NCI-H1694 (cell line): Measurements from ENCODE around the gene NAALADL2.

Experiments used
- DNase-seq: peaks from one replicate; lab custom pipeline; 2025; lab: John Stamatoyannopoulos, UW

The NAALADL2 gene

DNA sequence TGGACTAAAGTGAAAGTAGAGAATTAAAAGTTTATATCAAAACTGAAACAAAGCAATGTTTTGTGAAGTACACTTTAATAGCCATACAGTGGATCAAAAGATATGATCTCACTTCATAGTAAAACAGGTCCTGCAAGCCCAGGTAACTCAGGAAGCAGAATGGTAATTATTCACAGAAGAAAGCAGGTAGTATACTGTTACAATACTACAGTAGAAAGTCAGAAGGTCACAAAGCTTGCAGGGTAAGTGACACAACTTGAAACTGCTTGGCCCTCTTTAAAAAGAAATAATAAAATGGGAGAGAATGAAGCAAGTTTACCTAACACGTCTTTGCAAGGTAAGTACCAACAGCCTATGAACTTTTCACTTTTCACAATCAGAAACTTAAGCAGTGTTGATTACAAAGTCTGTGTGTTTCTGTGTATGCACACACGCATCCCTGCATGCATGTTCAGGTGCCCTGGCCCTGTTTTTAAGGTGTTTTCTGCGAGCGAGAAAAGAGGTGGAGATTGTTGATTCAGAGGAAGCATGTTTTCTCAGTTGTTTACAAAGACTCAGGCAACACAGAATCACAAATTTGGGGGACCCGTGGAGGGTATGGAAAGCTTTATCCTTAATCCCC, at the start of gene NAALADL2:
Gene NAALADL2 (plus strand): TSS at position 221 of the 622 bp plus-strand sequence.
- DNase-seq, result no peak

DNA sequence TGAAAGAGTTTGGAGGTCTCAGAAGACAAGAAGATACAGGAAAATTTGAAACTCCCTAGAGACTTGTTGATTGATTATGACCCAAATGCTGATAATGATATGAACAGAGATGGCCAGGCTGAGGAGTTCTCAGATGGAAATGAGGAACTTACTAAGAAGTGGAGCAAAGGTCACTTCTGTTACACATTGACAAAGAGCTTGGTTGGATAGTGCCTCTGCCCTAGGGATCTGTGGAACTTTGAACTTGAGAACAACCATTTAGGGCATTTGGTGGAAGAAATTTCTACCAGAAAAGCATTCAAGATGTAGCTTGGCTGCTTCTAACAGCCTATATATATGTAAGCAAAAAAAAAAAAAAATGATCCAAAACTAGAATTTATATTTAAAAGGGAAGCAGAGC, 48.9 kb upstream of the NAALADL2 start:
- DNase-seq, result no peak

DNA sequence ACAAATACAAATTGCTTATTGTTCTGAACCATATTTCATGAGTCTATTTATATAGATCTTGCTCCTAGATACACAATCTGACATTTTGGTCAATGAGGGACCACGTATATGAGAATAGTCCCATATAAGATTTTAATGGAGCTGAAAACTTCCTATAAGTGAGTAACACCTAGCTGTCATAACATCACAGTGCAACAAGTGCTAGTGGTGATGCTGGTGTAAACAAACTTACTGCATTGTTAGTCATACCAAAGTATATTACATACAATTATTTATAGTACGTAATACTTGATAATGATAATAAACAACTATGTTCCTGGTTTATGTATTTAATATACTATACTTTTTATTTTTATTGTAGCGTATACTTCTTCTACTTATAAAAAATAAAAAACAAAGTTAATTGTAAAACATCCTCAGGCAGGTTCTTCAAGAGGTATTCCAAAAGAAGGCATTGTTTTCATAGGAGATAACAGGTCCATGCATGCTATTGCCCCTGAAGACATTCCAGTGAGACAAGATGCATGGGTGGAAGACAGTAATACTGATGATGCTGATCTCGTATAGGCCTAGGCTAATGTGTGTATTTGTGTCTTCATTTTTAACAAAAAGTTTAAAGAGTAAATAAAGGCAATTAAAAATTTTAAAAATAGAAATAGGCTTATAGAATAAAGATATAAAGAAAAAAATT, 46.8 kb upstream of the NAALADL2 start:
- DNase-seq, result no peak

DNA sequence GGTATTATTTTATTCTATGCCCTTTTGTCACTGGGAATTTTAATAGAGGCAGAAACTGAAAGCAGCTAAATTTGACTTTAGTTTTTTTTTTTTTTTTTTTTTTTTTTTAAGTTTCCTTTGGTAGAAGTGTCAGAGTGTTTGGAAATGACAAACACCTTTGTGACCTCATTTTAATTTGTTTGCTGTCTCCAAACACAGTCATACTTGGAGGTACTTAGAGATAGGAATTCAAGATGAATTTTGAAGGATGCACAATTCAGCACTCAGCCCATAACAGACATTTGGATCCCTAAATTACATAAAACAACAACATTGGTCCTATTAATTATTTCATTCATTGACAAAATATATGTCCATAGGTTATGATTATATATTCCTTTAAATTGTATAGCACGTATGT, 43.4 kb upstream of the NAALADL2 start:
- DNase-seq, result no peak

DNA sequence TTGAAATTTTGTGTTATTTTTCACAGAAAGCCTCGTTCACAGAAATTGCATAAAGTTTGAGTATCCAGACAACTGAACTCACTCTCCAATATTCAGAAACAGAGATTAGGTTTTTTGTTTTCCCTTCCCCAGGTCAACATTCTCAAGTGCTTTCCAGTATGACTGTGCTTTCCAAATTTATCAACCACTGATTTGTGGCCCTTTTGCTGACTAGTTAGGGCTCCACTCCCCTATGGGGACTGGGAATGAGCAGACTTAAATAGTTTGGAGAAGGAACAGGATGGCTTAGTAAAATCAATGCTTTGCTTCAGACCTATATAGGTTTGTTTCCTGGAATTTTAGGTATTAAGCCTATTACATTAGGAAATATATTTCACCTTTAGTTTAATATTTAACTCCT, 38.2 kb upstream of the NAALADL2 start:
- no peak for DNase-seq

DNA sequence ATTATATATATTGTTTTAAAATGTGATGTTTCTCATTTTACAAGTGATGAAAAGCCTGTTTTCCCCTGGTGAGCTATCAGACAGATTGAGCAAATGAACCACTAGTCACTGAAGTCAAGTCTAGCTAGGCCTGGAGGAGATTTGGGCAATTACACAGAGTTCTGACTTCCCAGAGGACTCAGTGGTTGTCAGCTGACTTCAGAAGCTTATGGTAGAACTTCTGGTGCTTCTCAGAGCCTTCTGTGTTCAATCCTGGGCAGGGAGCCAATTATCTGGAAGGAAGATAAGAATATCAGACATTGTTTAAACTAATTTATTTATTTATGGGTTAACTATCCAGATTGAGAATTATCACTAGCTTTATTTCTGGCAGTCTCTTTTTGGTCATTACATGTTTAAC, 37.7 kb upstream of the NAALADL2 start:
- peak; percentile 12 for DNase-seq

DNA sequence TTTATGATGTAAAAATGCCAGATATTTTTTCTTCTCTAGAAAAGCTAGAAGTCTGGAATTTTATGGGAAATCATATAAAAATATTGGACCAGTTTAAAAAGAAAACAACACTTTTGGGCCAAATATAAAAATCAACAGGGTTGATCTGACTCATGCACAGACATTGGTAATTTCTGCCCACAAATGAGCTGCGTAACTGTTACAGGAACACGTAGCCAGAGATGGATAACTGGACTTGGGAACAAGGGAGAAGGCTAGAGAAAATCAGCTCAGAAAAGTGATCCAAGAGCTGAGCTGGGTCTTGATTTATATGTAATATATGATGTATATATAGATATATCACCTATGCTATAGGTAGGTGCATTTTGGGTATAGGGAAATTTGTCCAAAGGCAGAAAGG, 36.8 kb upstream of the NAALADL2 start:
- DNase-seq, result no peak

DNA sequence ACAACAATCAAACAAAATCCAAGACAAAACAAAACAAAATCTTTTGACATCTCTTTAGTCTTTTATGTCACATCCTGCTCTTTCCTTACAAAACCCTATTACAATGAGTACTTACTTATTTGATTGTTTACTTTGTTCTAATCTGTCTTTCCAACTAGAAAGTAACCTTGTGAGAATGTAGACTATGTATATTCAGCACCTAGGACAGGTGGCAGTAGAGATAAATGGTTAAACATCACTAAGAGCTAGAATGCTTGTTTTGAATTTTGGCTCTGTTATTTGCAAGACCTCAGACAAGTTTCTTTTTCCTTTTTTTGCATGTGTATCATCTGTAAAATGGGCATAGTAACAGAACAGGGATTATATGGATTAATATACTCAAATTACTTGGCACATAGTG, 33.1 kb upstream of the NAALADL2 start:
- no peak for DNase-seq

DNA sequence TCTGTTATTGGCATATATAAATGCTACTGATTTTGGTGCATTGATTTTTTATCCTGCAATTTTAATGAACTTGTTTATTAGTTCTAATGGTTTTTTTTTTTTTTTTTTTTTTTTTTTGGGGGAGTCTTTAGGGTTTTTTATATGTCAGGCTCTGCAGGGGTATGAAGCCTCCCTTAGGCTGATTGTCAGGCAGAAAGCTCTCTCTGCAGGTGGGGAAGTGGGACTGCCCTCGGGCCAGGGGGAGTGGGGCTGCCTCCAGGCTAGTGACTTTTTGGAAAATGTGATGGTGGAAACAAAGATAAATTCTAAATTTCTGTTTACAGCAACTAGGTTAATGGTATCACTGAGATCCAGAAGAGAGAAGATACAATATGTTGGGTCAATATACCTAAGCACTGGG, 14.4 kb upstream of the NAALADL2 start:
- no peak for DNase-seq

DNA sequence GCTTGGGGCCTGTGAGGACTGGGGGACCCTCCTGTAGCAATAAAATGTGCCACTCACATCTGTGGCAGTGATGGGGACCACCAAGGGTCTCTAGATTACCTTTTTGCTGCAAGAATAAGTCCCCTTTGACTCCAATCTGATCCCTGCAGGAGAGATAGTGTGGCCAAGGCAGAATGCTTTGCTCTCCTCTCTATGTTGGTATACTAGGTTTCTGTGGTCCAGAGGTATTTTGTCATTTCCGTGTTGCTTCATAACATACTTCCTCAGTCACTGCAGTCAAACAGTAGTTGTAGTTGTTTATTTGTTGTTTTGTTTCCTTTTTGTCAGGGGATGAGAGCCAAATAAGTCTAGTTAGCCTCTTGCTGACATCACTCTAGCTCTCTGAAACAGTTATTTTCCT, 13.1 kb upstream of the NAALADL2 start:
- no peak for DNase-seq

DNA sequence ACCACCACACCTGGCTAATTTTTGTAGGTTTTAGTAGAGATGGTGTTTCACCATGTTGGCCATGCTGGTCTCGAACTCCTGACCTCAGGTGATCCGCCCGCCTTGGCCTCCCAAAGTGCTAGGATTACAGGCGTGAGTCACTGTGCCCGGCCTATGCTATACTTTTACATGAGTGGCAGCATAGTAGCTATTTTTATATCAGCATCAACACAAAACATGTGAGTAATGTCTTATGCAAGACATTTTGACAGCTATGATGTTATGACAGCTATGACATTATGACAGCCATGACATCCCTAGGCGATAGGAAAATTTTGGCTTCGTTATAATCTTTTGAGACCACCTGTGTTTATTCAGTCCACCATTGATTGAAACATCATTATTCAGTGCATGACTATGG, 4.1 kb upstream of the NAALADL2 start:
- DNase-seq, result no peak

DNA sequence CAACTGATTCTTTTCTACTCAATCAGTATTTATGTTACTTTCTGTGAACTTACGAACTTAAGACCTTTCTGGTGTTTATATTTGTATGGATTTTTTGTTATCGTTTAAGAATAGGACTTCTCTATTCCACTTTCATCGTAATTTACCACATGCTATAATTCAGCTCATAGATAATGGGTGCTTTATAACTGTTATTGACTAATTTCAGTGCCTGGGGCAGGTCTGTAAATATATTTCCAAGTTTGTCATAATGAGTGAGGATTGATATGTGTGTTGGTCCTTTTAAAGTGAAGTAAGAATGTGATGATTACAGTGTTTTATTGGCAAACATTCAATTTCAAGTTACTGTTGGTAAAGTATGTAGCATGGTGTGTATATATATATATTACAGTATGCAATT, 1.8 kb upstream of the NAALADL2 start:
- DNase-seq, result no peak

DNA sequence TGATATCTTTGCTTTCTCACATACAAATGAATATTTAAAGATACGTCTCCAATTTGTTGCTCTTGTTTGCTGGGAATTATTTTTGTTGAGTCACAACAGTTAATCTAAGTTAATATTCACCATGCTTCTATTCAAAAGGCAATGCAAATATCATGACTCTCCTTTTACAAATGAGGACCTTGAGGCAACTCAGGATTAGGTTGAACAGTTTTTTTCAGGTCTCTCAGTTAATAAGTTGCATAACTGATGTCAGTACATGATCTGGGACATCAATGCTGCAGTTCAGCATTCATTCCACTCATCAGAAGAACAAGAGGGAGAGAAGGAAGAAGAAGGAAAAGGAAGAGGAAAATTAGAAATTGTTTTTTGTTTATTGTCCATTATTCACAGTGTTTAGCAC, 781 bp upstream of the NAALADL2 start:
- DNase-seq, result no peak

DNA sequence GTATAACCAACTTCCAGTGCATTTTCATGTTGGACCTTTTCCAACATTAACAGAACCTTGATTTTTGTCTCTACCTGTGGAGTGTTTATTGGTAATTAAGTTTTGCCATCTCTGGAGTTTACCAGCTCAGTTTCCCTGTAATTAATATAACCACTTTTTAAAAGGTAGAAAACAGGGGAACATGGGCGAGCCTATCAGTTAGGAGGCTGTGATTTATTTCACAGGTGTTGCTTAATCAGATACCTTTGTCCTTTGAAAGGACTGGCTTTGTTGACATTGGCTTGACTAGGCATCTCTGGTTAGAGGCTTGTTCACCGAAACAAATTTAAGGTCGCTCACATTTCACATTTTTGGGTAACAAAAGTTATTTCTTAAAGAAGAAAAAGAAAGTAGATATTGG, 622 bp downstream of the NAALADL2 start:
- no peak for DNase-seq

DNA sequence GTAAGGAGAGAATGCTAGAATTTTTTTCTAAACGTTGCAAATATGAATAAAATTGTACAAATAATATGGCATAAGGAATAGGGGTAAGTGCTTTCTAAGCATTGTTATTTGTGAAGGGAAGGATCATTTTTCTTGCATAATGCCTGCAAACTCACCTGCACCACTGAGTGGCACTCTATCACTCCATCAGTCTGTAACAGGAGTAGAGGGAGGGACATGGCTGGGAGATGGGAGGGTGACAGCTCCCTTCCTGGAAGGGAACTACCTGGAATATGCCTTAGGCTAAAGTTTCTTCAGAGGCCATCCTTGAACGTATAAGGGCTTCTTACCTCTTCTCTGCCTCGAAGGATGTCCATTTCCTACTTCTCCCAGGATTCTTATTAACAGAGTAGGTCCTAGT, 3.0 kb downstream of the NAALADL2 start:
- DNase-seq, result peak; percentile 3

DNA sequence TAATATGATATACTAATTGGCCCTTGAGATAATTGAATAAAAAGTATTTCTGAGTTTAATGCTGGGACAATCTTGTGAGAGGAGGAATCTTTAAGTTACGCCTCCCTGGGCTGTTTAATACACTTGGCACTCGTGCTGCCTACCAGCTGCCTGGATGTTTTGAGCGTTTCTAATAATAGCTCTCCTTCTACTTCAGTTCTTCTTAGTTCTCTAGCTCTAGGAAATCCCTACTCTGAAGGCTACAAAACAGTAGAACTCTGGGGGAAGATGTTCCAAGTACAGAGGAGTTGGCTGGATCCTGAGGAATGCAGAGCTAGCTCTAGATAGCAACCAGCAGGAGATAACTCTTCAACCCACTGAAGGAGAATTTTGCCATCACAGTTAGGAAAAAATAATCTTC, 3.5 kb downstream of the NAALADL2 start:
- no peak for DNase-seq

DNA sequence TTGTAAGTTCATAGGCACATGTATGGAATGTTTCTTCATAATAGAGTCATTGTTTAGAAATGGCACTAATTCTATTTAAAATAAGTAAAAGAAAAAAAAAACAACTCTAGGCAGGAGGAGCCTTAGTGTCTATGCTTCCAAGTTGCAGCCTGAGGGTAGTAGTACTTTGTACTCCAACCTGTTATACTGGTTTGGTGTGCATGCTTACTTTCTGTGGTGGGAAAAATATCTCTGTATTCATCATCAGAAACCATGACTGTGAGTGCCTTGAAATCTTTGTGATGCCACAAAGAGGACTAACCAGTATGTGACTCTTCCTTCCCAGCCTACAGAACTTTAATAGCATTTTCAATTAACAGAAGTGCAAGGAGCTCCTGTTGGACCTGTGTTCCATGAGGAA, 4.4 kb downstream of the NAALADL2 start:
- no peak for DNase-seq

DNA sequence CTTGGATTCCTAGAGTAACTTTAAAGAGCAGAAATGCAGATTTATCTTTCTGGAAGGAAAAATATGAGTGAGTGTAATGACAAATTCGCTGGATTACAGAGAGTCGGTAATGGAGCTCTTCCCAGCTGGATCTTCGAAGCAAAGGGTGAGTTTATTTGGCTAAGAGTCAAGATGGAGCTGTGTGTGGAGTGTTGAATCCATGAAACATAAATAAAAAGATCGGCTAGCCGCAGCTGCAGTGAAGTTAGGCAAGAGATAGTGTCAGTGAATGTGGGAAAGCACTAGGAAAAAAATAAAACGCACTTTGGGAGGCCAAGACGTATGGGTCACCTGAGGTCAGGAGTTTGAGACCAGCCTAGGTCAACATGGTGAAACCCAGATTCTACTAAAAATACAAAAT, 10.3 kb downstream of the NAALADL2 start:
- no peak for DNase-seq

DNA sequence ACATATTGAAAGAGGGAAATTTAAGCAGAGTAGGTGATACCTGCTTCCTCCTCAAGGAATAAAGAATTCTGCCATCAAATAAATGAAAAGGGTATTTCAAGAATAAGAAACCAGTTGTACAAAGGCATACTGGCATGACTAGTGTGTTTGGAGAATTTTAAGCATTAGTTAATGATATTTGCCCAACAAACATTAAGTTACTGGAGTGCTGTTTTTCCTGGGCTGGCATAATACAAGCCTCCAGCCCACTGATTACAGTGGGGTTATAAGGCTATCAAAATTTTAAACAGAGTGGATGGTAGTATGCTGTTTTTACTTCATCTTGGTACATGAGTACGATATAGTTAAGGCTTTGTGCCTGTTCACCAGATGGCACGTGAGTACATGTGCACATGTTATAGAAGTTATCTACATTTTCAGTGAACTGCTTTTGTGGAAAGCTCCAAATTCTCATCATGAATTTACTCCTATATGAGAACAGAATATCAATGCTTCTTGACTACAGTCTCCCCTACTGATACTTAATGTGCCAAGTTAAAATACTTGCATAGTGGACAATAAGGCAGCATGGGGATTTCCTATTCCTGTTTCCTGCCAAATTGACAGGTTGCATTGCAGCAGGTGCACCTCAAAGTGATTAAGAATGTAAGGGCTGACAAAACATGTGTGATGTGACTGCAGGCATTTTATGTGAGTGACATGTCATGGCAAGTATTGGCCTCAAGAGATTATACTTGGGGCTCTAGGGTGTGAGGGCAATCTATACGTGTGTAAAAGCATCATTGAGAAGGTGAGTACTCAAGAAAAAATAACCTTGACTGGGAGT, 14.9 kb downstream of the NAALADL2 start:
- no peak for DNase-seq

DNA sequence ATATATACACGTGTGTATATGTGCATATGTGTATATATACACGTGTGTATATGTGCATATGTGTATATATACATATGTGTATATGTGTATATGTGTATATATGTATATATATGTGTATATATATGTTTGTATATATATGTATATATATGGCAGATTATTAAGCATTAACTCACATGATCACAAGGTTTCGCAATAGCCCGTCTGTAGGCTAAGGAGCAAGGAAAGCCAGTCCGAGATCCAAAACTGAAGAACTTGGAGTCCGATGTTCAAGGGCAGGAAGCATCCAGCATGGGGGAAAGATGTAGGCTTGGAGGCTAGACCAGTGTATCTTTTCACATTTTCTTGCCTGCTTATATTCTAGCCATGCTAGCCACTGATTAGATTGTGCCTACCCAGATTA, 23.7 kb downstream of the NAALADL2 start:
- DNase-seq, result no peak

DNA sequence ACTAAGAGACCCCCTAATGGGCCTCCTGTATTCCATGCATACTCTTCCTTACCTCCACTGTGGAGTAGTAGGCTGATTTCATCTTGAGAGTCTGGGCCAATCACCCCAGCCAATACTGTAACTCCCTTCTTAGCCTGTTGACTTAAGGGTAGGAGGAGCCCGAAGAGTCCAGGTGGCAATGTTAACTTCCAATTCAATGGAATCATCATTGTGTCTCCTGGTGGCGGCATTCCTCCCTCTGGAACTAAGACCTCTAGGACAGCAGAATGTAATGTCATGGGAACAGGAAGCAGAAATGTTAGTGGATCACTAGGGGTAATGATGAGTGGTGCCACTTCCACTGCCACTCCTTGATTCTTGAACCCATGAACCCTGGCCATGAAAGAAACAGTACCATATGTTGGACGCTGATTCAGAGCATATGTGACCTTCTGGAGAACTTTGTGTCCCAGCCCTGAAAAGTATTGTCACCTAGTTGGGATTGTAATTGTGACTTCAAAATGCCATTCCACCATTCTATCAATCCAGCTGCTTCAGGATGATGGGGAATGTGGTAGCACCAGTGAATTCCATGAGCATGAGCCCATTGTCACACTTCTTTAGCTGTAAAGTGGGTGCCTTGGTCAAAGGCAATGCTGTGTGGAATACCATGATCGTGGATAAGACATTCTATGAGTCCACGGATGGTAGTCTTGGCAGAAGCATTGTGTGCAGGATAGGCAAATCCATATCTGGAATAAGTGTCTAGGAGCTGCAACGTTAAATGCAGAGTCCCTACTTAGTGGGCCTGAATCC, 24.9 kb downstream of the NAALADL2 start:
- no peak for DNase-seq

DNA sequence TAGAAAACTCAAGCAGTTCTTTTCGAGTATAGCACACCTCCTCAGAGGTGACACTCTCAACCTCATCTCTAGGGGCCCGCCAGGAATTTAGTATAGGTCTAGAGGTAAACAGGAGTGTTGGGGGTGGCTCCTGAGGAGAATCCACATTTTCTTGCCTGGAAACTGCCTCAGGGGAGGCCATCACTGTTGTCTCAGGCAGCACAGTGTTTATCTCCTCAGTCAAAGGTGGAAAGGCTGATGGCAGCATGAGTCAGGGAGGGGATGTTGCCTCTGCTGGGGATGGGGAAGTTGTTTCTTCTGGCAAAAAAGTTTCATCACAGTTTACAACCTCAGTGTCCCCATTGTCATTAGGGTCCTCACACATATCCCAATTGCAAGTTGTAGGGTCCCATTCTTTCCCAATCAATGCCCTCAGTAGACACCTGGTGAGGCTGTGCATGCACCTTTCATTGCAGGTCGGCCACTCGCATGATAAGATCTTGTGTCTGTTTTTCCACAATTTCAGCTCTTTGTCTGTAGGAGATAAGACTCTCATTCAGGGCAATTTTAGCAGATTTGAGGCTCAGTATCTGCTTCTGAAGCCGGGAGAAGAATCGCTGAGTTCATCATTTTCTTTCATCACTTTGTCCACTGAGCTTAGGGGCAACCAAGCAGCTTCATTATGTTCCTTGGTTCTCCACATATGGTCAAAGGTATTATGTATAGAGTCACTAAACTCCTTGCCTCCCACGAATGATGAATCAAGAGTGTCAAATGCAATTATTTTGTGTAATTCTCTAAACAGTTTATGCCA, 25.8 kb downstream of the NAALADL2 start:
- DNase-seq, result no peak
